ENCODE measurements around the gene KRT83.

GRCh38 chr12:52267699-52268098, 53.5 kb downstream of the KRT83 start:
- TF ChIP-seq EZH2 (IDR thresholded peaks at IDR 0.05), result no peak
- no peak for TF ChIP-seq POLR2AphosphoS5 (IDR thresholded peaks at IDR 0.05; ENCODE audit: borderline replicate concordance, low read depth, low read length)
- no peak for TF ChIP-seq FOXP2 (optimal IDR thresholded peaks at IDR 0.05; ENCODE audit: control extremely low read depth, extremely low read length, insufficient read depth)
